Astrocyte (in vitro differentiated cells and primary cell): ENCODE measurements around the gene SOX13. TPM values are rescaled to one million over a fixed set of nuclear protein-coding genes. Genes with fewer than 3 reads are reported as not detected.

Experiments
- DNase-seq: peaks from one replicate; pipeline ENCODE4 v3.0.0-alpha.2; 2010; ENCODE audit warnings: low read depth
- FAIRE-seq: peaks from 2 replicates; lab custom pipeline; 2011; peaks lifted over from hg19 to GRCh38; lab: Jason Lieb, UNC
- H2AFZ ChIP-seq: 2 replicates; pipeline ENCODE4 v1.6.0; 2012; ENCODE audit warnings: low read depth, low read length, inconsistent platforms
- H3K27ac ChIP-seq: 2 replicates; pipeline ENCODE4 v1.5.1; 2011; ENCODE audit warnings: low read depth, low read length, inconsistent platforms
- H3K27me3 ChIP-seq: 2 replicates; pipeline ENCODE4 v1.6.0; 2011; ENCODE audit warnings: low read length, inconsistent platforms; ENCODE audit not compliant: insufficient read depth
- H3K36me3 ChIP-seq: 2 replicates; pipeline ENCODE4 v1.5.1; 2011; ENCODE audit warnings: low read length, inconsistent platforms; ENCODE audit not compliant: insufficient read depth
- H3K4me1 ChIP-seq: 2 replicates; pipeline ENCODE4 v1.5.1; 2011; ENCODE audit warnings: low read length, inconsistent platforms; ENCODE audit not compliant: insufficient read depth
- H3K4me2 ChIP-seq: 2 replicates; pipeline ENCODE4 v1.6.0; 2012; ENCODE audit warnings: low read length, inconsistent platforms
- H3K4me3 ChIP-seq: 2 replicates; pipeline ENCODE4 v1.5.1; 2011; ENCODE audit warnings: low read depth, mild to moderate bottlenecking, low read length, inconsistent platforms; ENCODE audit not compliant: insufficient read depth
- H3K79me2 ChIP-seq: 2 replicates; pipeline ENCODE4 v1.6.0; 2012; ENCODE audit warnings: mild to moderate bottlenecking, low read length, inconsistent platforms; ENCODE audit not compliant: insufficient read depth
- H3K9ac ChIP-seq: 2 replicates; pipeline ENCODE4 v1.6.0; 2012; ENCODE audit warnings: mild to moderate bottlenecking, low read length, inconsistent platforms
- H3K9me3 ChIP-seq: 2 replicates; pipeline ENCODE4 v1.5.1; 2012; ENCODE audit warnings: low read depth, mild to moderate bottlenecking, low read length, inconsistent platforms; ENCODE audit not compliant: insufficient read depth
- H4K20me1 ChIP-seq: 2 replicates; pipeline ENCODE4 v1.6.0; 2012; ENCODE audit warnings: low read length, inconsistent platforms; ENCODE audit not compliant: insufficient read depth
- H3K27ac Mint-ChIP-seq: one replicate; pipeline ENCODE4 v1.8.0; 2021; ENCODE audit warnings: mild to moderate bottlenecking, mixed read lengths; ENCODE audit not compliant: unreplicated experiment
- H3K27me3 Mint-ChIP-seq: one replicate; pipeline ENCODE4 v1.8.0; 2021; ENCODE audit warnings: low read depth, mixed read lengths; ENCODE audit not compliant: unreplicated experiment
- H3K36me3 Mint-ChIP-seq: one replicate; pipeline ENCODE4 v1.8.0; 2021; ENCODE audit warnings: low read depth, mixed read lengths; ENCODE audit not compliant: unreplicated experiment
- H3K4me1 Mint-ChIP-seq: one replicate; pipeline ENCODE4 v1.8.0; 2021; ENCODE audit warnings: low read depth, mixed read lengths; ENCODE audit not compliant: unreplicated experiment
- H3K4me3 Mint-ChIP-seq: one replicate; pipeline ENCODE4 v1.8.0; 2021; ENCODE audit warnings: mild to moderate bottlenecking, moderate library complexity, mixed read lengths; ENCODE audit not compliant: unreplicated experiment
- H3K9me3 Mint-ChIP-seq: one replicate; pipeline ENCODE4 v1.8.0; 2021; ENCODE audit warnings: mild to moderate bottlenecking, mixed read lengths; ENCODE audit not compliant: unreplicated experiment
- CTCF ChIP-seq: IDR thresholded peaks from 2 replicates; pipeline ENCODE4 v1.5.1; 2011; ENCODE audit warnings: low read depth, mild to moderate bottlenecking, inconsistent platforms, low read length, moderate library complexity; ENCODE audit not compliant: insufficient read depth
- EZH2 ChIP-seq: IDR thresholded peaks from 2 replicates; pipeline ENCODE4 v1.6.1; 2012; ENCODE audit warnings: mild to moderate bottlenecking, low read length, inconsistent platforms; ENCODE audit not compliant: insufficient read depth
- total RNA-seq: library from RNA; stranded (reverse); gene quantifications from 2 replicates; pipeline ENCODE4 v1.2.1, GENCODE V29; 2021

SOX13 gene
- total RNA-seq, 1 donor from 2014 or later = 12.4 TPM

- FAIRE-seq (no peak), DNase-seq (no peak)
- Mint-ChIP-seq H3K27ac (no peak overlapping the region), H3K4me1 (no peaks in the 10 kb centered on the region), H3K36me3 (no peaks in the 10 kb centered on the region), H3K4me3 (no peak overlapping the region), H3K9me3 (no peaks in the 10 kb centered on the region), H3K27me3 (peaks cover 46% of the 10 kb centered on the region)
- TF ChIP-seq EZH2 (no peak), CTCF (no peak)
- H3K4me2 ChIP-seq = no peak overlapping the region
- H3K79me2 ChIP-seq = no peaks in the 10 kb centered on the region
- H3K9me3 ChIP-seq = no peaks in the 10 kb centered on the region
- H3K4me3 ChIP-seq = no peak overlapping the region
- no peak overlapping the region for H3K27ac ChIP-seq
- H2AFZ ChIP-seq = no peak overlapping the region
- H3K36me3 ChIP-seq = no peaks in the 10 kb centered on the region
- peaks cover 5% of the 10 kb centered on the region for H3K27me3 ChIP-seq
- H3K9ac ChIP-seq = no peak overlapping the region
- peaks cover 7% of the 10 kb centered on the region for H3K4me1 ChIP-seq
- no peaks in the 10 kb centered on the region for H4K20me1 ChIP-seq
These were observed 81.8 kb downstream of the SOX13 start for GRCh38 chr1:204154568-204155255.

- TF ChIP-seq EZH2 = no peak
- no peak for TF ChIP-seq CTCF
- no peaks in the 10 kb centered on the region for H3K9me3 Mint-ChIP-seq
- H3K4me2 ChIP-seq = no peak overlapping the region
- no peaks in the 10 kb centered on the region for H4K20me1 ChIP-seq
- peaks cover 7% of the 10 kb centered on the region for H3K27me3 ChIP-seq
- FAIRE-seq (no peak), DNase-seq (no peak)
- H3K27ac ChIP-seq = no peak overlapping the region
- H3K36me3 Mint-ChIP-seq = no peaks in the 10 kb centered on the region
- no peak overlapping the region for H3K4me3 ChIP-seq
- no peak overlapping the region for H3K27ac Mint-ChIP-seq
- no peak overlapping the region for H2AFZ ChIP-seq
- no peaks in the 10 kb centered on the region for H3K36me3 ChIP-seq
- H3K79me2 ChIP-seq = no peaks in the 10 kb centered on the region
- peaks cover 52% of the 10 kb centered on the region for H3K27me3 Mint-ChIP-seq
- H3K4me3 Mint-ChIP-seq = no peak overlapping the region
- no peaks in the 10 kb centered on the region for H3K4me1 Mint-ChIP-seq
- no peak overlapping the region for H3K9ac ChIP-seq
- no peaks in the 10 kb centered on the region for H3K9me3 ChIP-seq
- peaks cover 7% of the 10 kb centered on the region for H3K4me1 ChIP-seq
These were observed 83.0 kb downstream of the SOX13 start for GRCh38 chr1:204155881-204156280.

GRCh38 chr1:204157962-204158361 lies 85.0 kb downstream of the SOX13 start:
- Histone ChIP-seq H3K4me3 (no peak overlapping the region), H3K27me3 (peaks cover 7% of the 10 kb centered on the region), H3K4me1 (no peaks in the 10 kb centered on the region), H3K9me3 (no peaks in the 10 kb centered on the region), H3K4me2 (no peak overlapping the region), H3K36me3 (no peaks in the 10 kb centered on the region), H3K27ac (no peak overlapping the region), H3K9ac (no peak overlapping the region), H3K79me2 (no peaks in the 10 kb centered on the region), H4K20me1 (no peaks in the 10 kb centered on the region), H2AFZ (no peak overlapping the region)
- H3K27ac Mint-ChIP-seq = no peak overlapping the region
- DNase-seq (no peak), FAIRE-seq (no peak)
- H3K9me3 Mint-ChIP-seq = no peaks in the 10 kb centered on the region
- no peaks in the 10 kb centered on the region for H3K4me1 Mint-ChIP-seq
- H3K4me3 Mint-ChIP-seq = no peak overlapping the region
- H3K27me3 Mint-ChIP-seq = peaks cover 61% of the 10 kb centered on the region
- H3K36me3 Mint-ChIP-seq = no peaks in the 10 kb centered on the region
- TF ChIP-seq EZH2 (no peak), CTCF (no peak)
